ENCODE results near the gene C8A. TPM values are rescaled to one million over a fixed set of nuclear protein-coding genes. Genes with fewer than 3 reads are reported as not detected.

Gene C8A
- total and polyA plus RNA-seq, 4 donors: 144 to 669 (median 275) TPM

GRCh38 chr1:56940039-56940438 lies 85.4 kb downstream of the C8A start:
- Histone ChIP-seq H3K9me3 (ENCODE audit: control insufficient read depth in 4 of 4, low read length in 3 of 4) (no peaks in the 10 kb centered on the region), H3K4me1 (ENCODE audit: control insufficient read depth in 4 of 4, insufficient read depth in 4 of 4, low read length in 3 of 4) (peaks cover 0 to 2% (median 0%) of the 10 kb centered on the region in 4 donors), H3K9ac (ENCODE audit: low read depth in 1 of 2, low read length in 2 of 2) (no peak overlapping the region), H3K27ac (ENCODE audit: low read depth in 1 of 2, low read length in 2 of 2) (no peak overlapping the region), H3K27me3 (ENCODE audit: control insufficient read depth in 4 of 4, insufficient read depth in 4 of 4, low read length in 3 of 4) (no peaks in the 10 kb centered on the region), H3K36me3 (ENCODE audit: control insufficient read depth in 4 of 4, insufficient read depth in 3 of 4, low read depth in 1 of 4, low read length in 3 of 4) (peaks cover 4 to 79% (median 69%) of the 10 kb centered on the region in 4 donors), H3K4me3 (ENCODE audit: low read depth in 1 of 3, low read length in 3 of 3) (no peak overlapping the region)
- TF ChIP-seq JUND (IDR thresholded peaks at IDR 0.05) (no peak), SP1 (IDR thresholded peaks at IDR 0.05) (no peak), FOXA1 (IDR thresholded peaks at IDR 0.05) (no peak), YY1 (IDR thresholded peaks at IDR 0.05) (no peak), MAX (IDR thresholded peaks at IDR 0.05) (no peak), HNF4G (IDR thresholded peaks at IDR 0.05) (no peak), REST (IDR thresholded peaks at IDR 0.05) (no peak), RXRA (IDR thresholded peaks at IDR 0.05) (no peak), ZBTB33 (IDR thresholded peaks at IDR 0.05) (no peak), ATF3 (IDR thresholded peaks at IDR 0.05) (no peak), HNF4A (conservative IDR thresholded peaks at IDR 0.05) (no peak), TAF1 (conservative IDR thresholded peaks at IDR 0.05) (no peak), RAD21 (IDR thresholded peaks at IDR 0.05) (no peak), FOXA2 (IDR thresholded peaks at IDR 0.05) (no peak), GABPA (IDR thresholded peaks at IDR 0.05 in 1 of 2, conservative IDR thresholded peaks at IDR 0.05 in 1 of 2) (no peak), CTCF (IDR thresholded peaks at IDR 0.05; ENCODE audit: low read depth, low read length, missing input control) (no peak), EGR1 (IDR thresholded peaks at IDR 0.05; ENCODE audit: low read depth in 2 of 2) (no peak), NR2F2 (IDR thresholded peaks at IDR 0.05) (no peak)
- DNase-seq (ENCODE audit: low spot score): no peak
- WGBS: 50% methylated on average over 1 of the region's 1 CpG
